Retina (tissue), 1 donor: ENCODE results near the gene WHAMM.
"Not testable (repeated sequence)": the region's sequence is repeated elsewhere in the genome, so short reads cannot be mapped to it uniquely, and the experiment has no call there.

Experiments used
- DNase-seq: peaks from one replicate; pipeline ENCODE4 v3.0.0-alpha.2; 2016

The WHAMM gene

DNA sequence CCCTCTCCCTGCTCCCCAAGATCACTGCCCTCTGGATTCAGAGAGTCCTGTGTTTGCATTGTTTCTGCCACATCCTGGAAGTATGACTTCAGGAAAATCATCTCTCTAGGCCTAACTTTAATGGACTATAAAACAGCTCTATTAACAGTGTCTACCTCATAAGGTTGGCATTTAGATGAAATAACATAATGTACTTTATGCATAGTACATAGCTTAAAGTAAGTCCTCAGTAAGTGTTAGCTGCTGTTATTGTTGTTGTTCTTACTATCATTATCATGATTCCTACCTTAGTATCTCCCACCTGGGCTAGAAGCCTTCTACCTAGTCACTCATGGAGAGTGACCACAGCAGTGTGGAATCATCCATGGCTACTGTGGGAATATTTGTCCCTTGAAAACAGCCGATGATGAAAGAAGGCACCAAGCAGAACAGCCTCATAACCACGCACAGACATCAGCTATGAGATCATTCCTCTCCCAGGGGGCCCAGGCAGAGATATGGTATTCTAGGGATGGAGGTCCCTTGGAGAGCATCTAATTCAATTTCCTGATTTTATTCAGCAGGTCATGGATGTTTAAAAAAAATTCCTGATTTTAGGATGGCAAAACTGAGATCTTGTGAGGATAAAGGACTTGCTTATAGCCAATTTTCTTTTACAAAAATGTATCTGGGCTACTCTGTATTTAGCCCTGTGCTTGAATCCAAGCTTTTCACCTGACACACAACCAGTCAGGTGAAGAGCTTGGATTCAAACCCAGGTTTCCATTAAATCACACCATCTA, 5.4 kb upstream of the WHAMM start:
- DNase-seq: no peak

DNA sequence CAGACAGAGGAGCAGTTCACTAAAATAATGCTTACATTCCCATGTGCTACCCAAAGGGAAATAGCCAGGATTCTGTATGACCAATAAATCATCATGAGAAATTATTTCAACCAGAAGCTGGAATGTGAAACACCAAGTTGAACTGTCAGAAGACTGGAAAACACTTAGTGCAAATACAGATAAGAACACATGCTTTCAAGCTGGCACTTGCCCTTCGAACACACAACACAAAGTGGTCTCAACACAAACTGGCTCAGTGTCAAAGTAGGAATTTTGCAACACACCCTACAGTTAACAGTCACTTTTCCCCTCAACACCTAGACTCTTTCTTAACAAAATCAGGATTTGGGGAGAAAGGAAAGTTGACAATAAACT, 4.9 kb upstream of the WHAMM start:
- DNase-seq: no peak

DNA sequence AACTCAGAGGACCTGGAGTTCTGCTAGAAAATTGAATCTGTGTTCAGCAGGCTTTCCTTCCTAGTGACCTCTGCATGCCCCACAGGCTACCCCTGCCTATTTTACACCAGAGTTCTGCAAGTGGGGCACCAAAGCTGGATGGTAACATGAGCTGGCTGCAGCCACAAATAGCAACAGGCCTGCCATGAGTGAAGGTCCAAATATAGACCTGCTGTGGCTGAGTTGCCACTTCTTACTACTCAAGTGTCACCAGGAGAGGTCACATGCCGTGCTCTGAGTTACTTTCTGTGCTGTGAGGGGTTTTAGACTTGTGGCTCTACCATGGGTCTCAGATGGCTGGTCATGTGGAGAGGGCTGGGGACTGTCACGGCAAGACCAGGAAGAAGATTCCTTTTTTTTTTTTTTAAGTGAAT, 3.4 kb upstream of the WHAMM start, which contains the start of gene FSD2:
Gene FSD2 (minus strand): TSS at position 76 of the 413 bp plus-strand sequence. CDS start 18,679 bp downstream, outside the sequence.
- DNase-seq: no peak

DNA sequence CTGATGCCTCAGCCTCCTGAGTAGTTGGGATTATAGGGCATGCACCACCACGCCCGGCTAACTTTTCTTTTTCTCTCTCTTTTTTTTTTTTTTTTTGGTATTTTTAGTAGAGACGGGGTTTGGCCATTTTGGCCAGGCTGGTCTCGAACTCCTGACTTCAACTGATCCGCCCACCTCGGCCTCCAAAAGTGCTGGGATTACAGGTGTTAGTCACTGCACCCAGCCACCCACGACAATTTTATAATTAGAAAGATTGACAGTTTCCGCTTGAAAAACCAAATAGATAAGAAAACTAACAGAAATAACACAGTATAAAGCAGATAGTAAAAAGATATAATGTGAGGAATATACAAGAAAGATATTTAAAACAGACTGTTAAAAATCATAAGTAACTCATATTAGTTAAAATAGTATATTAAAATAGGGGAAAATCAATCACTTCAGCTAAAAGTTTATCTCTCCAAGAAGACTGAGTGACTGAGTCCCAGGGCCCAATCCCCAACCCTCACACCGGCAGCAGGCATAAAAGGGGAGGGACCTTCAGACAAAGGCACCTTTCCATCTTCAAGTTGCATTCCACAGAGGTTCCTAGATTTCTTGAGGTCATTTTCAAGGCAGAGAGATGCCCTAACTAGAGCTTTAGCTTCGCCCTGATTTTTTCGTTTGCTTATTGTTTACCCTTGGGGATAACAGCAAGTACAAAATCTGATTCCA, 1.4 kb upstream of the WHAMM start:
- no peak for DNase-seq

DNA sequence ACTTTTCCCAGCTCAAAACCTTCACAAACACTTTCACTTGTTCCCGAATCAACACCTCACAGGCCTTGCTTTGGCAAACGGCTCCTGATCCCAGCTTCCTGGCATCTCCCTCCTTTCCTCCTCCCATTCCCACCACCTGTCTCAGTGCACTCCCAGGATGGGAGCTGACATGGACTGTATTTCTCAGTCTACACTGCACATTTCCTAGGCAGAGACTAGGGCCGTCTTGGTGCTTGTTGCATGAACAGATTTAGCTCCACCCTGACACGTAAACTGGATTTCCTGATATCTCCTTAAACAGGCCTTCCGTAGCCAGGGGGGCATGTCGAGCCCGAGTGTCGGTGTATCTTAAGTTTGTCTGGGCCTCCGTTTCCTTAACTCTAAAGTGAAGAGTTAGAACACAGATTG, 790 bp upstream of the WHAMM start:
- no peak for DNase-seq

DNA sequence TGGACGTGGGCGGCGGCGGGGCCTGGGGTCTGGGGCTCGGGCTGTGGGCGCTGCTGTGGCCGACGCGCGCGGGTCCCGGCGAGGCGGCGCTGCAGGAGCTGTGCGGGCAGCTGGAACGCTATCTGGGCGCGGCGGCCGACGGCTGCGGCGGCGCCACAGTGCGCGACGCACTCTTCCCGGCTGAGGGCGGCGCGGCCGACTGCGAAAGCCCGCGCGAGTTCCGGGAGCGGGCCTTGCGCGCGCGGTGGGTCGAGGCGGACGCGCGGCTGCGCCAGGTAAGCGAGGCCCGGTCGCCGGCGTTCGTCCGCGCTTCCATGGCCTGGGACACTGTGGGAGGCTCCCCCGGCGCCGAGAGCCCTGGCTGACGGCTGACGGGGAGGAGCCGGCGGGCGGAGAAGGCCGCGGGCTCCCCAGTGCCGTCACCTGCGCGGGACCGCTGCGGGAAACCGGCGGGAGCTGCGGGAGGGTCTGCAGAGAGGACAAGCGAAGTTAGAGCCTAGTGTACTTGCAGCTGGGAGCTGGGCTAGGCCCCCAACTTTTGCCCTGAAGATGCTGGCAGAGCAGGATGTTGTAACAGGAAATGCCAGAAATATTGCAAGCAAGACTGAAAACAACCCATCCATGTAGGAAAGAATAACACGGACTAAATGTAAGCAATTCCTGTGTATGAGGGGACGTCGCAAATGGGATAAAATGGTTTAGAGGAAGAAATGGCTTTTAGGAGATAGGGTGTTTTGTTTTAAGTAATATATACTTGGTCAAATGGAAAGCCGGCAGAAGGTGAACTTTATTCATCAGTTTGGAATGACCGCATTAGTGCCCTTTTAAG, 847 bp downstream of the WHAMM start:
- peak; percentile 74 for DNase-seq

DNA sequence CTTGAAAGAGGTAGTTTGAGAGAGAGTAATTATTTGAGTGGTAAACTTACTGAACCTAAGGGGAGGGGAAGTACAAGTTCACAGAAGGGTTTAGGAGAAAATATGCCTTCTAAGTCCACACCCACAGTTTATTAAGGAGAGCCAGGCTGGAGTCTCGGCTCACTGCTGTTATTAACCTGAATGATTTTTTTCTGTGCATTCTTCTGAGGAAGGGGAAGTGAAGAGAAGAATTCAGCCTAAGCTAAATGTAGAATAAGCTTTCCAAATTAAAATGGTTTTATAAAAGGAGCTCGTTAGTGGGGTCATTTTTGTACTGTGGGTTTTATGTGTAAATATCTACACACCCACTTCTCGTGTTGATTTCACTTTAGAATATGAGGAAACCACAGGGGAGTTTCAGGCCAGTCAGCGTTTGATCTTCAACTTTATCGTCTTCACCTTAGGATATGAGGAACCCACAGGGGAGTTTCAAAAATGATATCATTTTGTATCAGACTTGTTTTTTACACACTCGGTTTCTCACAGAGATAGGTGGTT, 1.5 kb downstream of the WHAMM start:
- DNase-seq: no peak

DNA sequence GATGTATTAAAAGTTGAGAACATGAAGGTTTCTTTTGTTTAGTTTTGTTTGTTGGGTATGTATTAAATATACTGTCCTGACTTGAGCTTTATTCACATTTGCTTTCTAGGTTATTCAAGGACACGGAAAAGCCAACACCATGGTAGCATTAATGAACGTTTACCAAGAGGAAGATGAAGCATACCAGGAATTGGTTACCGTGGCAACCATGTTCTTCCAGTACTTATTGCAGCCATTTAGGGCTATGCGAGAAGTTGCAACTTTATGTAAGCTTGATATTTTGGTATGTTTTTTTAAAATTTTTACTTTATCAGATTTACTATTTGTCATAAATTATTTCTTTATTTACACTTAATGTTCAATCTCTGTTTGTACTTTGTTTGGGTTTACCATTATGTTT, 3.6 kb downstream of the WHAMM start:
- no peak for DNase-seq

DNA sequence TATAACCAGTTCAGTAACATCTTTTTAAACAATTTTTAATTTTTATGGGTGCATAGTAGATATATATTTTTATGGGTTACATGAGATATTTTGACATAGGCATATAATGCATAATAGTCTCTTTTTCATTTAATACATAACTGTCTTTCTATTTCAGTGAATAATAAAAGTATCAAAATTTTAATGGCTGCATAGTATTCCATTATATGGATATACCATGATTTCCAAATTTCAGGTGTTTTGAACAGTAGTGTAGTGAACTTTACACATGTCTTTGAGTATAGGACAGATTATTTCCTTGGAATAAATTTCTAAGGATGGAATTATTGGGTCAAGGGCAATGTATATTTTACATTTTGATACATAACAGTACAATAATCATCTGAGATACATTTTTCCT, 10.7 kb downstream of the WHAMM start:
- DNase-seq: no peak

DNA sequence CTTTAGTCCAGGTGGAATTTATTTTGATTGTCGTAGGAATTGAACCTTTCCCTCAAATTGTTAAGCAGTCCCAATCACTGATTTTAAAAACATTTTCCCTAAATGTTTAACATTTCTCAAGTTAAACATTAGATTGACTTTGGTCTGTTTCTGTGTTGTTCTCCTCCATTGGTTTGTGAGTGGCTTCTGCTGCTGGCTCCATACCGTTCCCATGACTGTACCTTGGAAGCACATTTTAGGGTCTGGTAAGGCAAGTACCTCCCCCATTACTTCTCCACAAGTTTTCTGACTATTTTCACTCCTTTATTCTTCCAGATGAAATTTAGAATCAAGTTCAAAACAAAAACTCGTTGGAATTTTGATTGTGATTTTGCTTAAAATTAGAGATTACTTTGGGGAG, 12.0 kb downstream of the WHAMM start:
- not testable (repeated sequence) for DNase-seq

DNA sequence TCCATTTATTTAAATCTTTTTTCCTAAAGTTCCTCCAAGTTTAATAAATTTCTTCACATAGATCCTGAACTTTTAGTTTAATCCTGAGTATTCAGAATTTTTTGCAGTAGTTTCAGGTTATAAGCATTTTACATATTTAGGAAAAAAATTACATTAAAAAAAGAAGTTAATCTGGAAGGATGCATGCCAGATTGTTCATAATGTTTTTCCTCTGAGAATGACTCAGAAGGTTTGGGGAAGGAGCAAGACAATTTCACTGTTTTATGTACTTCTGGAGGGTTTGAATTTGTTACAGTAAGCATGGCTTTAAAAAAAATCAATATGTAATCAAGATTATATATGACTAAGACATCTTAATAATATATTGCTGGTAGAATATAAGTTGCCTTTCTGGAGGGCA, 12.4 kb downstream of the WHAMM start:
- DNase-seq: not testable (repeated sequence)

DNA sequence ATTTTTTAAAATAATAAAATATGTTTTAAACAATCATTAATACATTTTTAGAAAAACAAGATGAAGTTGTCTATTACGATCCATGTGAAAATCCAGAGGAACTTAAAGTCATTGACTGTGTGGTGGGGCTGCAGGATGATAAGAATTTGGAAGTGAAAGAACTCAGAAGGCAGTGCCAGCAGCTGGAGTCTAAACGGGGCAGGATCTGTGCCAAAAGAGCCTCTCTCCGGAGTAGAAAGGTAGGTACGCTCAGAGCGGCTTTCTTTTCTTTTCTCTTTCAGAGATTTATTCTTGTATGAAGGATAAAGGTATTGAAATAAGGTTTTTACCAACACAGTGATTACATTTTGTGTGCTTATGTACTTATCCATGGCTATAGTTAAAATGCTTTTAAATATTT, 13.6 kb downstream of the WHAMM start:
- no peak for DNase-seq

DNA sequence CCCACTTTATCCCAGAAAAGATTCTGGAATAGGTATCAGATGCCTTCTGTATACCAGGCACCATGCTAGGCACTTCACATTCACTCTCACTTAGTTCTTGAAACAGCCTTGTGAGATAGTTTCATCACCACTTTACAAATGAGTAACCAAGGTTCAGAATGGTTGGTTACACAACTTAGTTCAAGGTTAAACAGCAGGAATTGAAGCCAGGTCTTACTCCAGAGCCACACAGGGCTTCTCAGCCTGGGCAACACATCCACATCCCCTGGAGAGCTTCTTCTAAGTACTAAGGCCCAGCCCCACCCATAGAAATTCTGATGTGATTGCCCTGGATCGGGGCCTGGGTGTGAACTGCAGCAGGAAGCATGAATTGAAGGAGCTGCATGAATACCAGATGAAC, 18.6 kb downstream of the WHAMM start:
- DNase-seq: no peak

DNA sequence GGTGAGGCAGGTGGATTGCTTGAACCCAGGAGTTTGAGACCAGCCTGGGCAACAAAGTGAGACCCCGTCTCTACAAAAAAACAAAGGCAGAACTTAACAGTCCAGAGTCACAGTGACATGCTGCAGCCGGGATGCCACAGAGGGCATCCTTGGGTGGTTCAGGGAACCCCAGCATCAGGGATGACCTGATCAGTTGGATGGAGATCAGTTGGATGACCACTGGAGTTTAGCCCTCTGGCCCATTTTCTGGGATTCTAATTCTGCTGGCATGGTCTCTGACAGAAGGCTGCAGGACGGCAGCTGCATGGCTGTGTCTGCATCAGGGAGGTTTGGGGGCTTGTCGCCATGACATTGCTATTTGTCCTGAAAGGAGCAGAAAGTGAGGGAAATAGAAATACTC, 19.8 kb downstream of the WHAMM start:
- no peak for DNase-seq

DNA sequence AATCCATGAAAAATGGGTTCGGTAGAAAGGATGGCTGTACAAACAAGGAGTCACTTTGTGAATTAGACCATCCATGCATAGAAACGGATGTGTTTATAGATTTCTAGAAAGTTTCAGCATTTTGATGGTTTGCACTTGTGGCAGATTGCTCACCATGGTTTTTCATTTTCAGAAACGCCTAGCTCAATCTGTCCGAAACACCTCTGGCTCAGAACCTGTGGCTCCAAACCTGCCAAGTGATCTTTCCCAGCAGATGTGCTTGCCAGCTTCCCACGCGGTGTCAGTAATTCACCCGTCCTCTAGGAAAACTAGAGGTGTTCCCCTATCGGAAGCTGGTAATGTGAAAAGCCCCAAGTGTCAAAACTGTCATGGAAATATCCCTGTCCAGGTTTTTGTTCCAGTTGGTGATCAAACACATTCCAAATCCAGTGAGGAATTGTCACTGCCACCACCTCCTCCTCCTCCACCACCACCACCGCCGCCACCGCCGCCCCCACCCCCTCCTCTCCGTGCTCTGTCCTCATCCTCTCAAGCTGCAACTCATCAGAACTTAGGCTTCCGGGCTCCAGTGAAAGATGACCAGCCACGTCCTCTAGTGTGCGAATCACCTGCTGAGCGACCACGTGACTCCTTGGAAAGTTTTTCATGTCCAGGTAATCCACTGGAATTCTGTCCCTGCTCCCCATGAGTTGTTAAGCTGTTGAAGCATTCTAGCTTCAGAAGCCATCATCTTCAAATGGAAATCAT, 21.2 kb downstream of the WHAMM start:
- no peak for DNase-seq

DNA sequence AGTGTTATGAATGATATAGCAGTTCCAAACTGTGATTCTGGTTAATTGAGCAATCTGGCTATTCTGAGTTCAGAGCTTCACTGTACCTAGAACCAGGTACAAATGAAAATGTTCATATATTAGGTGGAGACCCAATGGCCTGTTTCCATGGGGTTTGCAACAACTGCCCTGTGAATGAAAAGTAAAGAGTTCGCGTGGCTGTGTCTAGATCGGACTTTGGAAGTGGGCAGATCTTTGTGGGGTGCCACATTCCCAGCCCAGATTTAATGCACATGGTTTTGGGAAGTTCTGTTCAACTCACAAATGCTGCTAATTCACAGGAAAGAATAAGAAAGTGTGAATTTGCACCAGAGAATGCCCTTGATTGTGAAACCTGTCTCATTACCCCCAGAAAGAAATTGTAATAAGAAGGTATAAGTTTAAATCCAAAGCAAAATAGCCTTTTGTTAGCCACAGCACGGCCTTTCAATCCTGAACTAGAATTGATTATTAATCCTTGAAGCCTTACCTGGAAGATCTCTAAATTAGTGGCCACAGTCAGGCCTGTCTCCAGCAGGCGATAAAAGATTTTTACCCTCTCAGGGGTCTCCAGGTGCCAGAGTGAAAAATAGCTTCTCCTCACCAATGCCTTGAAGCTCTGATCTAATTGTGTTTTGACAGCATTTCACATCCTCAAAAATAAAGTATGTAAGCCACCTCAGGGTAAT, 22.6 kb downstream of the WHAMM start:
- DNase-seq: no peak

DNA sequence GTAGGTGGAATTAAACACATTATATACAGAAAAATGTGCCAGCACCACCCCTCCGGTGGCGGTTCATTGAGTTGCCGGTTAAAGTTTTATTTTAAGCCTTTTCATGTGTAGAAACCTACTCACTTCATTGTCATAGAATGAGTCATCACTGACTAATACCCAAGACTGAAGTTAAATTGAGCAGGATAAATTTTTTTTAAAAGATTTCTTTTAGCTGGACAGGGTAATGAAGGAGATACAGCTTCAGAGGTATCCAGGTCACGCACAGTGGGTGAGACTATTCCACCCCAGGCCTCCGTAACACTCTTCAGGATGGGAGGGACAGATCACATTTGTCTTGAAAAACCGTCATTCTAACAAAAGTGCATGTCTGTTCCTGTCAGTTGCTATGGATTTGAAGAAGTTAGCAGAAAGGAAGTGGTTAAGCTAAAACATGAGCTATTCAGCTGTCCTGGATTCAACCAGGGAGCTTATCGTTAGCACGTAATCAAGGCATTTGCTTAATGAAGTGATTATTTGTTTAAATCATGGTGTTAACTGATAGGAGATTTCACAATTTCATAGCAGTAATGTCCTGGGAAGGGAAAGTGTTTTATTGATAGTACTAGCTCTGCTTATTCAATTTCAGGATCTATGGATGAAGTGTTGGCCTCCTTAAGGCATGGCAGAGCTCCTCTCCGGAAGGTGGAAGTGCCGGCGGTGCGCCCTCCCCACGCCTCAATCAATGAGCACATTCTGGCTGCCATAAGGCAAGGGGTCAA, 23.4 kb downstream of the WHAMM start:
- DNase-seq: no peak

DNA sequence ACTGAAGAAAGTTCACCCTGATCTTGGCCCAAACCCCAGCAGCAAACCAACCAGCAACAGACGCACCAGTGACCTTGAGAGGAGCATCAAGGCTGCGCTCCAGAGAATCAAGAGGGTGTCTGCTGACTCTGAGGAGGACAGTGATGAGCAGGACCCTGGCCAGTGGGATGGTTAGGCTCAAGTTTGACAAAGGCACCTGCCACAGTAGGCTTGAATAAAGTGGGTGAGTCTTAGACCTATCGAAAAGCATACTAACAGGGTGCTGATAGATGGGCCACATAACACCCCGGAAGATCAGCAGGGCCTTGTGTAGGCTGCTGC, 23.9 kb downstream of the WHAMM start:
- no peak for DNase-seq

DNA sequence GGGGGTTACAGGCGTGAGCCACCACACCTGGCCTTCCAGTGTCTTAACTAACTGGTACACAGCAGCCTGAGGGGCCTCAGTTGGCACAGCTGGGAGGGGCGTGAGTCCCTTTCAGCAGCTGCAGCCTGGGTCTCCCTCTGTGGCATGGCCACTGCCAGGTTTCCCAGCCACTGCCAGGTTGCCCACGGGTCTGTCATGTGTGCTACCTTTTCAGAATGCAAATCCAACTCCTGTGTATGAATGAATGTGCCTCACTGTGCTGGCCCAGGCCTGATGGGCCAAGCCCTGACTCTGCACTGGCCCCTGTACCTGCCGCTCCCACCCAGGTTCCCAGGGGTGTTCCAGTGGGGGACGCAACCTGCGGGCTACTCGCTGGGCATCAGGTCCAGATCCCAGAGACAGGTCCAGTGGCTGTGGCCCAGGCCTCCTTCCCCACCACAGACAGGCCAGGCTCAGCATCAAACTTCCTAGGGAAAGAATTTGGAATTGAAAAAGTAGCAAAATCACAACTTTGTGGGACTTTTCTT, 26.0 kb downstream of the WHAMM start:
- no peak for DNase-seq

DNA sequence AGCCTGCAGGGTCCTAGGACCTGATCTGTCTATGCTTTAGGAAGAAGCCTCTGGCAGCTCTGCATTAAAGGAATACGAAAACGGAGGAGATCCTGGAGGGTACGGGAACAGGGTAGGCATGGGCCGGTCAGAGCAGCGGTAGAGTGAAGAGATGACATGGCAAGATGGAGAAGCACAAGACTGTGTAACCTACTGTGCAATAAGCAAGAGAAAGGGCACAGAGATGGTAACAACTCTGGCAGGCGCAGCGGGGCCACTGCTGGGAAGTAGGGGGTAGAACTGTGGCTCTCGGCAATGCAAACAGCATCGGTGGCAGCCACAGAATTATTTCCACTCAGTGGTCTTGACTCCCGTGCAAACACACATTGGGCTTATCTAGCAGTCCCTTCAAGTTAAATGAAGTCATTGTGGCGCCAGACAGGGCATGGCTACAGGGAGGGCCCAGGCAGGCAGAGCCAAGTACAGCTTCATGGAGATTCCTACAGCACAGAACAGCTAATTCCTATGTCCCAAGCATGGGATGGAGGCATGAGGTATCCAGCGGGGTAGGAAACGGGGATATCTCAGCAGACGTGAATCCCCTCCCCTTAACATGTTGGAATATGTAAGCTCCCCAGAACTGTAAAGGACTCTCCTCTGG, 28.8 kb downstream of the WHAMM start:
- DNase-seq: no peak

DNA sequence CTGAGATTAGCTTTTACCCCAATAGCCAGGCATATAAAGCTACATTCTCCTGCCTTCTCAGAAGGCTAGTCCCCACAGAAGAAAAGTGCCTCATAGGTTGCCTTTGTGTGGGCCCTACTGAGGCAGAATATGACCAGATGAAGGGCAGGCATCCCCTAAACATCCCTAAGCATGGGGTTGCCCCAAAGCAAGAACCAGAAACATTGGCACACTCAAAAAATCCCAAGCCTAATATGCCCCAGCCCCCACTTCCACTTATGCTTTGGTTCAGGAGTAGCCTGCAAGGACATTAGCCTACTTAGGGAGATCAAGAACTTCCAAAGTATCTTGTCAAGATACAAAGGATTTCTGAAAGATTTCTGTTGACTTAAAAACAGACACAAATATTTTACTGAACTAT, 29.7 kb downstream of the WHAMM start:
- no peak for DNase-seq
